NB4 (cell line): Measurements from ENCODE around the gene SPR.

Experiments
- DNase-seq: peaks from one replicate; pipeline ENCODE4 v3.0.0; 2010; ENCODE audit warnings: low read depth
- H3K4me3 ChIP-seq: one replicate; pipeline ENCODE4 v1.5.1; 2011; ENCODE audit warnings: mild to moderate bottlenecking, low read depth, low read length, moderate library complexity
- CTCF ChIP-seq: IDR thresholded peaks from one replicate; pipeline ENCODE4 v1.5.1; 2012; ENCODE audit warnings: low read depth, low read length
- MAX ChIP-seq: IDR thresholded peaks from 2 replicates; pipeline ENCODE4 v1.6.1; 2011; ENCODE audit warnings: low read depth, low read length
- MYC ChIP-seq: IDR thresholded peaks from 2 replicates; pipeline ENCODE4 v1.6.1; 2011; ENCODE audit warnings: low read depth, low read length
- POLR2A ChIP-seq: IDR thresholded peaks from 2 replicates; pipeline ENCODE4 v1.6.1; 2011; ENCODE audit warnings: mild to moderate bottlenecking; ENCODE audit not compliant: insufficient read length; ENCODE audit errors: extremely low read depth

The SPR gene

GRCh38 chr2:72940361-72940760 lies 53.2 kb downstream of the SPR start:
- TF ChIP-seq CTCF (no peak), POLR2A (no peak), MYC (no peak), MAX (no peak)
- no peak for DNase-seq
- no peak overlapping the region for H3K4me3 ChIP-seq

GRCh38 chr2:72940786-72941185 lies 53.6 kb downstream of the SPR start:
- H3K4me3 ChIP-seq = no peak overlapping the region
- no peak for TF ChIP-seq POLR2A
- TF ChIP-seq MYC = no peak
- TF ChIP-seq MAX = no peak
- TF ChIP-seq CTCF = no peak
- peak; percentile 84 for DNase-seq
